T1000 (cell line): ENCODE measurements around the gene NCBP1.

Experiments used
- DNase-seq: peaks from one replicate; lab custom pipeline; 2025; ENCODE audit warnings: mixed read lengths; lab: John Stamatoyannopoulos, UW

Gene NCBP1

DNA sequence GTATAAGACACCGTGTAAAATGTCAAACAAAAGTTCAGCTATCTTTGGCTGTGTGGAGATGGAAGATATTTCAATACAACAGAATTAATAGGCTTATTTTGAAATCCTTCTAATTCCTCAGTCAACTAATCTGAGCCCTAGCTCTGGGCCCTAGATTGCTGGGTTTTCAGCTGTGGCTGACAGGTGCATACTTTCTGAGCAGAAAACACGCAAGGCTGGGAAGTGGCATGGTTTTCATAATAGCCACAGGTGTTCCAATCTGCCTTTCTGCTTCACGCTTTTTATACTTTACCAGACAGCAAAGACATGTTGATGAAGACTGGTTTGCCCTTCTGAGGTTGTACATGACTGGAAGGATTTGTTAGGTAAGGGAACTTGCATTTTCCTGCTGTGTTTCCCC is 84.2 kb downstream of the NCBP1 start:
- DNase-seq = no peak

DNA sequence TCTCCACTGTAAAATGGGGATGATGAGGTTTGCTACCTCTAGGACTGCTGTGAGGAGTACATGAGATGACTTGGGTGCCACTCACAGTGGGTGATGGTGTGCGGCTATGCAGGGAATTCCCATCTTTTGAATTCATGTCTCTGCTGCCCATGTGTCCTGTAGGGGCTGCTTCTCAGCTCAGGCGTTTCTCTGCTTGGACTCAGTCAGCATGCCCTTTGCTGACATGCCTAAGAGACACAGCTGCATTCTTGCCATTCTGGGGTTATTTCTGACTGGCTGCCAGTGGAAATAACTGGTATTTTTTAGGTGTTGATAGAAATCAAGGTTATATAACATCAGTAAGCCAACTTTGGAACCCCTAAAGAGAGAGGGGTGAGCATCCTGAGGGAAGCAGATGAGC is 87.8 kb downstream of the NCBP1 start:
- DNase-seq = no peak

DNA sequence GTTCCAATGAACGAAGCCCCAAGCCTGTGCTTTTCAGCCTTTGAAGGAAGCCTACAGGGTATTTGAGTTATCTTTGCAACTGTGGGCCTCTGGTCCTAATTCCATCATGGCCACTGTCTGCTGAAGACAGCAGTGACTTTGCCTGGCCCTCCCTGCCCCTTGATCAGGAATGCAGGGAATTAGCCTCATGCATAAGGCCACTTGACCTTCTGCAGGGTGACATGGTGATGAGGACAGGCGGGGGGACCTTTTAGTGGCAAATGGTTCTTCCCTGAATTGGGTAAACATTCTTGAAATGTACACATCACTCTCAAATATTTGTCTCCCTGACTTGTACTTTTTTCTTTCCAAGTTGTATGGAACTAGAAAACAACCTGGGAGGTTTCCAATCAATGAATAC is 88.7 kb downstream of the NCBP1 start:
- no peak for DNase-seq
